ENCODE data around the gene LRP1B.

GRCh38 chr2:141440072-141440635, 690.7 kb downstream of the LRP1B start:
- no peak for TF ChIP-seq SIN3A (IDR thresholded peaks at IDR 0.05; ENCODE audit: borderline replicate concordance, insufficient read depth, low read length)
- TF ChIP-seq POLR2AphosphoS5 (IDR thresholded peaks at IDR 0.05; ENCODE audit: low read depth, low read length), result no peak
- TF ChIP-seq TAF1 (IDR thresholded peaks at IDR 0.05; ENCODE audit: borderline replicate concordance, insufficient read depth, low read length), result no peak
- no peak for TF ChIP-seq FOXP2 (optimal IDR thresholded peaks at IDR 0.05; ENCODE audit: borderline replicate concordance, extremely low read depth, extremely low read length, insufficient read depth)

Data from PFSK-1 (cell line).